Measurements from ENCODE around the gene ZNF692.

GRCh38 chr1:248838357-248839167 lies 20.3 kb downstream of the ZNF692 start:
- TF ChIP-seq PHF21A (CRISPR knock-in tag; IDR thresholded peaks at IDR 0.05): no peak
- no peak for TF ChIP-seq ZNF335 (CRISPR knock-in tag; IDR thresholded peaks at IDR 0.05)
- TF ChIP-seq SRSF9 (IDR thresholded peaks at IDR 0.05; ENCODE audit: borderline replicate concordance, insufficient read depth, low read depth, low read length, poor library complexity, severe bottlenecking): no peak
- no peak for TF ChIP-seq ZNF792 (CRISPR knock-in tag; IDR thresholded peaks at IDR 0.05)
- TF ChIP-seq GTF2F1 (IDR thresholded peaks at IDR 0.05; ENCODE audit: low read length): no peak
- 0 out of 2 replicates have a peak, but pooled peaks have one; percentile 38 for TF ChIP-seq JUND (CRISPR knock-in tag; IDR thresholded peaks at IDR 0.05)
- no peak for TF ChIP-seq MATR3 (CRISPR knock-in tag; IDR thresholded peaks at IDR 0.05)

Data from HepG2 (cell line).